HCT116 (cell line): ENCODE results near the gene SLBP. TPM values are rescaled to one million over a fixed set of nuclear protein-coding genes. Genes with fewer than 3 reads are reported as not detected.

Experiments
- ATAC-seq: fragments of 200-7000 bp; cut with Tn5 transposase; 2 replicates; pipeline ENCODE4 v1.9.1; 2020; ENCODE audit warnings: mild to moderate bottlenecking, moderate library complexity
- BruUV-seq: library from RNA; stranded (reverse); fragments of 400-500 nt; replicated peaks from 2 replicates; lab custom pipeline; 2021; lab: Mats Ljungman, UMichigan
- CTCF ChIA-PET: fragments of 300-600 bp; sonication (Branson Sonifier 250); formaldehyde crosslinking; loops from one replicate; lab custom pipeline; 2021; ENCODE audit warnings: antibody characterized with exemption; lab: Charles Lee
- POLR2A ChIA-PET: fragments of 300-600, 350-600 bp; sonication (Branson Sonifier 250); formaldehyde crosslinking; loops from one replicate; lab custom pipeline; 2021; ENCODE audit warnings: antibody characterized with exemption; lab: Charles Lee
- RAD21 ChIA-PET, 2 experiments: fragments of 300-600 bp; sonication (Branson Sonifier 250); formaldehyde crosslinking; loops; one replicate each; lab custom pipeline; 2023; ENCODE audit warnings: low total read pairs in 2 of 2; ENCODE audit not compliant: uncharacterized antibody in 2 of 2, unreplicated experiment in 2 of 2, low non-redundant PET in 1 of 2; lab: Charles Lee
- DNase-seq: peaks from one replicate; pipeline ENCODE4 v3.0.0-alpha.2; 2010; ENCODE audit warnings: low read depth, low spot score
- H2AFZ ChIP-seq: fragments of 200-600 bp; shearing (Covaris generic), sonication (generic); 2 replicates; pipeline ENCODE4 v1.6.1; 2017; ENCODE audit warnings: low read depth, mixed run types, mixed read lengths, antibody characterized with exemption, low read length; ENCODE audit not compliant: poor library complexity, severe bottlenecking
- H3K27ac ChIP-seq: 2 replicates; pipeline ENCODE4 v1.5.1; 2012; ENCODE audit warnings: low read depth, low read length
- H3K27me3 ChIP-seq: fragments of 200-600 bp; sonication (generic); 2 replicates; pipeline ENCODE4 v1.6.1; 2016; ENCODE audit warnings: mixed run types, low read length, mixed read lengths; ENCODE audit not compliant: insufficient read depth
- H3K36me3 ChIP-seq, 2 experiments: fragments of 200-500 bp in 1 of 2; fragments of 200-600 bp in 1 of 2; sonication (Bioruptor generic) in 1 of 2; sonication (generic) in 1 of 2; 2 replicates each; pipeline versions ENCODE4 v1.5.1 to v1.6.1; 2014 to 2016; ENCODE audit warnings: low read length in 2 of 2, inconsistent platforms in 1 of 2, mixed read lengths in 1 of 2, mixed run types in 1 of 2; ENCODE audit not compliant: insufficient read depth in 2 of 2, control insufficient read depth in 1 of 2
- H3K4me1 ChIP-seq, 2 experiments: fragments of 200-600 bp in 1 of 2; sonication (generic) in 1 of 2; 2 replicates each; pipeline versions ENCODE4 v1.5.1 to v1.6.1; 2012 to 2017; ENCODE audit warnings: low read length in 2 of 2, inconsistent platforms in 1 of 2, mild to moderate bottlenecking in 1 of 2, mixed read lengths in 1 of 2, mixed run types in 1 of 2, moderate library complexity in 1 of 2; ENCODE audit not compliant: insufficient read depth in 2 of 2, control insufficient read depth in 1 of 2
- H3K4me2 ChIP-seq: fragments of 200-600 bp; sonication (generic); 2 replicates; pipeline ENCODE4 v1.6.1; 2017; ENCODE audit warnings: mixed run types, low read length, mixed read lengths
- H3K4me3 ChIP-seq, 2 experiments: fragments of 200-600 bp in 1 of 2; sonication (generic) in 1 of 2; replicated peaks in 1 of 2; 2 replicates each; pipeline ENCODE4 v1.5.1; 2011 to 2016; ENCODE audit warnings: low read length in 2 of 2, control low read depth in 1 of 2, low read depth in 1 of 2, mild to moderate bottlenecking in 1 of 2, mixed read lengths in 1 of 2, mixed run types in 1 of 2
- H3K79me2 ChIP-seq: fragments of 200-600 bp; sonication (generic); 2 replicates; pipeline ENCODE4 v1.6.1; 2017; ENCODE audit warnings: mild to moderate bottlenecking, mixed run types, low read length, moderate library complexity, mixed read lengths; ENCODE audit not compliant: insufficient read depth
- H3K9ac ChIP-seq: fragments of 200-600 bp; sonication (generic); 2 replicates; pipeline ENCODE4 v1.6.1; 2016; ENCODE audit warnings: low read length, mixed read lengths
- H3K9me2 ChIP-seq: fragments of 200-600 bp; sonication (generic), shearing (Covaris generic); 2 replicates; pipeline ENCODE4 v1.6.1; 2017; ENCODE audit warnings: mixed run types, mild to moderate bottlenecking, moderate library complexity; ENCODE audit not compliant: insufficient read depth
- H3K9me3 ChIP-seq, 2 experiments: fragments of 200-500 bp in 1 of 2; fragments of 200-600 bp in 1 of 2; sonication (Bioruptor generic) in 1 of 2; sonication (generic) in 1 of 2; 2 replicates each; pipeline ENCODE4 v1.6.1; 2014 to 2017; ENCODE audit warnings: low read length in 2 of 2, mixed read lengths in 2 of 2, inconsistent platforms in 1 of 2, low read depth in 1 of 2, mild to moderate bottlenecking in 1 of 2, mixed run types in 1 of 2, moderate library complexity in 1 of 2; ENCODE audit not compliant: control insufficient read depth in 1 of 2, insufficient read depth in 1 of 2
- H4K20me1 ChIP-seq: fragments of 200-600 bp; sonication (generic), shearing (Covaris generic); 2 replicates; pipeline ENCODE4 v1.6.1; 2017; ENCODE audit warnings: mixed run types, mild to moderate bottlenecking, moderate library complexity; ENCODE audit not compliant: insufficient read depth
- EZH2phosphoT487 ChIP-seq: fragments of 200-600 bp; IDR thresholded peaks from 2 replicates; pipeline ENCODE4 v1.6.1; 2018; ENCODE audit warnings: antibody characterized with exemption, borderline replicate concordance
- intact Hi-C: fragments of 100-400 bp; cut with micrococcal nuclease; formaldehyde crosslinking; loops from 2 replicates; pipeline ENCODE4 v1.10.0; 2022
- total RNA-seq: library from RNA; stranded (reverse); gene quantifications from one replicate; pipeline ENCODE4 v1.2.1, GENCODE V29; 2021; ENCODE audit not compliant: unreplicated experiment
- TF ChIP-seq, protein P1 (sequence below): IDR thresholded peaks from 2 replicates; pipeline ENCODE4 v1.6.1; 2012
- TF ChIP-seq, protein P2 (sequence below), 3 experiments: fragments of 200-600 bp in 1 of 3; sonication (generic) in 1 of 3; IDR thresholded peaks in 2 of 3; conservative IDR thresholded peaks in 1 of 3; 2 replicates each; pipeline ENCODE4 v1.5.1; 2012 to 2017; ENCODE audit warnings: low read depth in 2 of 3, low read length in 2 of 3, antibody characterized with exemption in 1 of 3, borderline replicate concordance in 1 of 3, control low read depth in 1 of 3, mild to moderate bottlenecking in 1 of 3, mixed read lengths in 1 of 3, mixed run types in 1 of 3, moderate library complexity in 1 of 3; ENCODE audit not compliant: insufficient read depth in 1 of 3

SLBP gene
- total RNA-seq, 1 experiment from 2014 or later: 101 TPM

DNA sequence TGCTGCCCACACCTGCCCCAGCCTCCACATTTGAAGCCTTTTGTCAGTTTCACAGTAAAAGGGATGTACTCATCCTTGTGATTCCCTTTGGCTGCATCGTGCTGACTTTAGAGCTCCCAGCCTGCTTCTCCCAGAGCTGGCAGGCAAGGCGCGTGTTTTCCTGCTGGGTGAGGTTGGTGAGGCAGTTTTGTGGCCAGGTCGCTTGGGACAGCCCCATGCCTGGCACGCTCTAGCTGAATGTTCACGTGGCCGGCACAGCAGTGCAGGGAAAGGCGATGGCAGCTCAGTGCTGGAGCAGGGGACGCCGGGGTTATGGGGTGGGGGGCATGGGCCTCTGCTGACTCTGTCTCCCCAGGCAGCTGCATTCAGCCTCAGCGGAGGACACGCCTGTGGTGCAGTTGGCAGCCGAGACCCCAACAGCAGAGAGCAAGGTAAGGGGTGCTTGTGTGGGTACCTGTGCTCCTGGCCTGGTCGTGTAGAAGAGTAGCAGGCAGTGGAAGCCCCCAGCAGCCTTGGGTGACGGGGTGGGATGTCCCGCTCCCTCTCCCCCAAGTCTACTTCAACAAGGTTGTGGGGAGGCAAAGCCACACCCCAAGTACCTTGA, 18.5 kb upstream of the SLBP start (continued):
- TF ChIP-seq, protein P1, sequence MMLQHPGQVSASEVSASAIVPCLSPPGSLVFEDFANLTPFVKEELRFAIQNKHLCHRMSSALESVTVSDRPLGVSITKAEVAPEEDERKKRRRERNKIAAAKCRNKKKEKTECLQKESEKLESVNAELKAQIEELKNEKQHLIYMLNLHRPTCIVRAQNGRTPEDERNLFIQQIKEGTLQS: no peak

- H3K4me3 ChIP-seq: no peak overlapping the region
- H3K4me2 ChIP-seq: no peak overlapping the region
- H3K27ac ChIP-seq: peak overlapping the region; percentile 74
- ChIA-PET RAD21 (no interaction called here), POLR2A (no interaction called here), CTCF (interaction anchor here (1.8 kb wide), 1 partner anchor 35 kb away, joined by 17 read pairs; no protein-coding TSS in a partner anchor)
- peaks cover 12 to 27% of the 10 kb centered on the region in 2 experiments for H3K4me1 ChIP-seq
- H3K79me2 ChIP-seq: peaks cover 97% of the 10 kb centered on the region
- H3K9me3 ChIP-seq: no peaks in the 10 kb centered on the region
- no peaks in the 10 kb centered on the region for H4K20me1 ChIP-seq
- intact Hi-C loops: no loop called here
- peak; percentile 37 for ATAC-seq
- no peak for DNase-seq
- no peak overlapping the region for H3K9ac ChIP-seq
- TF ChIP-seq EZH2phosphoT487: no peak
- TF ChIP-seq, protein P2, sequence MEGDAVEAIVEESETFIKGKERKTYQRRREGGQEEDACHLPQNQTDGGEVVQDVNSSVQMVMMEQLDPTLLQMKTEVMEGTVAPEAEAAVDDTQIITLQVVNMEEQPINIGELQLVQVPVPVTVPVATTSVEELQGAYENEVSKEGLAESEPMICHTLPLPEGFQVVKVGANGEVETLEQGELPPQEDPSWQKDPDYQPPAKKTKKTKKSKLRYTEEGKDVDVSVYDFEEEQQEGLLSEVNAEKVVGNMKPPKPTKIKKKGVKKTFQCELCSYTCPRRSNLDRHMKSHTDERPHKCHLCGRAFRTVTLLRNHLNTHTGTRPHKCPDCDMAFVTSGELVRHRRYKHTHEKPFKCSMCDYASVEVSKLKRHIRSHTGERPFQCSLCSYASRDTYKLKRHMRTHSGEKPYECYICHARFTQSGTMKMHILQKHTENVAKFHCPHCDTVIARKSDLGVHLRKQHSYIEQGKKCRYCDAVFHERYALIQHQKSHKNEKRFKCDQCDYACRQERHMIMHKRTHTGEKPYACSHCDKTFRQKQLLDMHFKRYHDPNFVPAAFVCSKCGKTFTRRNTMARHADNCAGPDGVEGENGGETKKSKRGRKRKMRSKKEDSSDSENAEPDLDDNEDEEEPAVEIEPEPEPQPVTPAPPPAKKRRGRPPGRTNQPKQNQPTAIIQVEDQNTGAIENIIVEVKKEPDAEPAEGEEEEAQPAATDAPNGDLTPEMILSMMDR (IDR thresholded peaks at IDR 0.05 in 2 of 3, conservative IDR thresholded peaks at IDR 0.05 in 1 of 3; ENCODE audit: borderline replicate concordance in 1 of 3, insufficient read depth in 1 of 3, low read depth in 2 of 3, low read length in 2 of 3): peak in 1 of 3 experiments; percentile 22; a peak in 1 of 6 replicates
- peaks cover 38 to 88% of the 10 kb centered on the region in 2 experiments for H3K36me3 ChIP-seq
- H2AFZ ChIP-seq: no peak overlapping the region
- H3K9me2 ChIP-seq: no peaks in the 10 kb centered on the region
- BruUV-seq: no TSS peak
- no peaks in the 10 kb centered on the region for H3K27me3 ChIP-seq
These were observed 16.2 kb upstream of the SLBP start for GRCh38 chr4:1728061-1728980.
